HCT116 (cell line): ENCODE measurements around the gene DMBT1. TPM values are rescaled to one million over a fixed set of nuclear protein-coding genes. Genes with fewer than 3 reads are reported as not detected.

ENCODE experiments used
- ATAC-seq: fragments of 200-7000 bp; cut with Tn5 transposase; 2 replicates; pipeline ENCODE4 v1.9.1; 2020; ENCODE audit warnings: mild to moderate bottlenecking, moderate library complexity
- BruUV-seq: library from RNA; stranded (reverse); fragments of 400-500 nt; replicated peaks from 2 replicates; lab custom pipeline; 2021; lab: Mats Ljungman, UMichigan
- CTCF ChIA-PET: fragments of 300-600 bp; sonication (Branson Sonifier 250); formaldehyde crosslinking; loops from one replicate; lab custom pipeline; 2021; ENCODE audit warnings: antibody characterized with exemption; lab: Charles Lee
- POLR2A ChIA-PET: fragments of 300-600, 350-600 bp; sonication (Branson Sonifier 250); formaldehyde crosslinking; loops from one replicate; lab custom pipeline; 2021; ENCODE audit warnings: antibody characterized with exemption; lab: Charles Lee
- RAD21 ChIA-PET, 2 experiments: fragments of 300-600 bp; sonication (Branson Sonifier 250); formaldehyde crosslinking; loops; one replicate each; lab custom pipeline; 2023; ENCODE audit warnings: low total read pairs in 2 of 2; ENCODE audit not compliant: uncharacterized antibody in 2 of 2, unreplicated experiment in 2 of 2, low non-redundant PET in 1 of 2; lab: Charles Lee
- DNase-seq: peaks from one replicate; pipeline ENCODE4 v3.0.0-alpha.2; 2010; ENCODE audit warnings: low read depth, low spot score
- H2AFZ ChIP-seq: fragments of 200-600 bp; shearing (Covaris generic), sonication (generic); 2 replicates; pipeline ENCODE4 v1.6.1; 2017; ENCODE audit warnings: low read depth, mixed run types, mixed read lengths, antibody characterized with exemption, low read length; ENCODE audit not compliant: poor library complexity, severe bottlenecking
- H3K27ac ChIP-seq: 2 replicates; pipeline ENCODE4 v1.5.1; 2012; ENCODE audit warnings: low read depth, low read length
- H3K27me3 ChIP-seq: fragments of 200-600 bp; sonication (generic); 2 replicates; pipeline ENCODE4 v1.6.1; 2016; ENCODE audit warnings: mixed run types, low read length, mixed read lengths; ENCODE audit not compliant: insufficient read depth
- H3K36me3 ChIP-seq, 2 experiments: fragments of 200-500 bp in 1 of 2; fragments of 200-600 bp in 1 of 2; sonication (Bioruptor generic) in 1 of 2; sonication (generic) in 1 of 2; 2 replicates each; pipeline versions ENCODE4 v1.5.1 to v1.6.1; 2014 to 2016; ENCODE audit warnings: low read length in 2 of 2, inconsistent platforms in 1 of 2, mixed read lengths in 1 of 2, mixed run types in 1 of 2; ENCODE audit not compliant: insufficient read depth in 2 of 2, control insufficient read depth in 1 of 2
- H3K4me1 ChIP-seq, 2 experiments: fragments of 200-600 bp in 1 of 2; sonication (generic) in 1 of 2; 2 replicates each; pipeline versions ENCODE4 v1.5.1 to v1.6.1; 2012 to 2017; ENCODE audit warnings: low read length in 2 of 2, inconsistent platforms in 1 of 2, mild to moderate bottlenecking in 1 of 2, mixed read lengths in 1 of 2, mixed run types in 1 of 2, moderate library complexity in 1 of 2; ENCODE audit not compliant: insufficient read depth in 2 of 2, control insufficient read depth in 1 of 2
- H3K4me2 ChIP-seq: fragments of 200-600 bp; sonication (generic); 2 replicates; pipeline ENCODE4 v1.6.1; 2017; ENCODE audit warnings: mixed run types, low read length, mixed read lengths
- H3K4me3 ChIP-seq, 2 experiments: fragments of 200-600 bp in 1 of 2; sonication (generic) in 1 of 2; replicated peaks in 1 of 2; 2 replicates each; pipeline ENCODE4 v1.5.1; 2011 to 2016; ENCODE audit warnings: low read length in 2 of 2, control low read depth in 1 of 2, low read depth in 1 of 2, mild to moderate bottlenecking in 1 of 2, mixed read lengths in 1 of 2, mixed run types in 1 of 2
- H3K79me2 ChIP-seq: fragments of 200-600 bp; sonication (generic); 2 replicates; pipeline ENCODE4 v1.6.1; 2017; ENCODE audit warnings: mild to moderate bottlenecking, mixed run types, low read length, moderate library complexity, mixed read lengths; ENCODE audit not compliant: insufficient read depth
- H3K9ac ChIP-seq: fragments of 200-600 bp; sonication (generic); 2 replicates; pipeline ENCODE4 v1.6.1; 2016; ENCODE audit warnings: low read length, mixed read lengths
- H3K9me2 ChIP-seq: fragments of 200-600 bp; sonication (generic), shearing (Covaris generic); 2 replicates; pipeline ENCODE4 v1.6.1; 2017; ENCODE audit warnings: mixed run types, mild to moderate bottlenecking, moderate library complexity; ENCODE audit not compliant: insufficient read depth
- H3K9me3 ChIP-seq, 2 experiments: fragments of 200-500 bp in 1 of 2; fragments of 200-600 bp in 1 of 2; sonication (Bioruptor generic) in 1 of 2; sonication (generic) in 1 of 2; 2 replicates each; pipeline ENCODE4 v1.6.1; 2014 to 2017; ENCODE audit warnings: low read length in 2 of 2, mixed read lengths in 2 of 2, inconsistent platforms in 1 of 2, low read depth in 1 of 2, mild to moderate bottlenecking in 1 of 2, mixed run types in 1 of 2, moderate library complexity in 1 of 2; ENCODE audit not compliant: control insufficient read depth in 1 of 2, insufficient read depth in 1 of 2
- H4K20me1 ChIP-seq: fragments of 200-600 bp; sonication (generic), shearing (Covaris generic); 2 replicates; pipeline ENCODE4 v1.6.1; 2017; ENCODE audit warnings: mixed run types, mild to moderate bottlenecking, moderate library complexity; ENCODE audit not compliant: insufficient read depth
- CBX3 ChIP-seq: IDR thresholded peaks from 2 replicates; pipeline ENCODE4 v1.6.1; 2012; ENCODE audit warnings: low read depth
- CEBPB ChIP-seq: IDR thresholded peaks from 2 replicates; pipeline ENCODE4 v1.6.1; 2012; ENCODE audit warnings: low read depth
- EGR1 ChIP-seq: IDR thresholded peaks from 2 replicates; pipeline ENCODE4 v1.6.1; 2012; ENCODE audit warnings: low read depth
- ELF1 ChIP-seq: IDR thresholded peaks from 2 replicates; pipeline ENCODE4 v1.6.1; 2012; ENCODE audit warnings: low read depth, borderline replicate concordance
- EZH2 ChIP-seq: fragments of 200-600 bp; sonication (generic); IDR thresholded peaks from 2 replicates; pipeline ENCODE4 v1.6.1; 2017; ENCODE audit warnings: antibody characterized with exemption, mixed run types
- FOSL1 ChIP-seq: IDR thresholded peaks from 2 replicates; pipeline ENCODE4 v1.6.1; 2012; ENCODE audit warnings: low read depth
- MAX ChIP-seq: IDR thresholded peaks from 2 replicates; pipeline ENCODE4 v1.6.1; 2012
- POLR2AphosphoS5 ChIP-seq: IDR thresholded peaks from 2 replicates; pipeline ENCODE4 v1.6.1; 2011; ENCODE audit warnings: mild to moderate bottlenecking, low read depth, low read length, moderate library complexity
- RAD21 ChIP-seq: IDR thresholded peaks from 2 replicates; pipeline ENCODE4 v1.6.1; 2012; ENCODE audit warnings: low read depth, mild to moderate bottlenecking
- SIN3A ChIP-seq: IDR thresholded peaks from 2 replicates; pipeline ENCODE4 v1.6.1; 2012; ENCODE audit warnings: low read depth
- SP1 ChIP-seq: IDR thresholded peaks from 2 replicates; pipeline ENCODE4 v1.6.1; 2012; ENCODE audit warnings: low read depth
- SRF ChIP-seq: IDR thresholded peaks from 2 replicates; pipeline ENCODE4 v1.6.1; 2012; ENCODE audit warnings: low read depth
- TCF7L2 ChIP-seq: IDR thresholded peaks from 2 replicates; pipeline ENCODE4 v1.7.0; 2011; ENCODE audit warnings: borderline replicate concordance, inconsistent platforms; ENCODE audit not compliant: insufficient read depth, insufficient read length; ENCODE audit errors: extremely low read depth
- YY1 ChIP-seq: IDR thresholded peaks from 2 replicates; pipeline ENCODE4 v1.6.1; 2011; ENCODE audit warnings: low read length, low read depth, moderate library complexity, mild to moderate bottlenecking; ENCODE audit not compliant: insufficient replicate concordance; ENCODE audit errors: extremely low read depth
- ZBTB33 ChIP-seq: IDR thresholded peaks from 2 replicates; pipeline ENCODE4 v1.6.1; 2011; ENCODE audit warnings: mild to moderate bottlenecking, low read length, moderate library complexity; ENCODE audit not compliant: insufficient replicate concordance; ENCODE audit errors: extremely low read depth
- ZFX ChIP-seq: fragments of 450-650 bp; IDR thresholded peaks from 2 replicates; pipeline ENCODE4 v1.6.1; 2017
- ZNF274 ChIP-seq: fragments of 200-500 bp; sonication (Bioruptor generic); IDR thresholded peaks from 2 replicates; pipeline ENCODE4 v1.6.1; 2014; ENCODE audit warnings: mild to moderate bottlenecking, low read depth, low read length, inconsistent platforms
- intact Hi-C: fragments of 100-400 bp; cut with micrococcal nuclease; formaldehyde crosslinking; loops from 2 replicates; pipeline ENCODE4 v1.10.0; 2022
- total RNA-seq: library from RNA; stranded (reverse); gene quantifications from one replicate; pipeline ENCODE4 v1.2.1, GENCODE V29; 2021; ENCODE audit not compliant: unreplicated experiment
- TF ChIP-seq, protein P1 (sequence below): IDR thresholded peaks from 2 replicates; pipeline ENCODE4 v1.6.1; 2012
- TF ChIP-seq, protein P2 (sequence below), 3 experiments: fragments of 200-600 bp in 1 of 3; sonication (generic) in 1 of 3; IDR thresholded peaks in 2 of 3; conservative IDR thresholded peaks in 1 of 3; 2 replicates each; pipeline ENCODE4 v1.5.1; 2012 to 2017; ENCODE audit warnings: low read depth in 2 of 3, low read length in 2 of 3, antibody characterized with exemption in 1 of 3, borderline replicate concordance in 1 of 3, control low read depth in 1 of 3, mild to moderate bottlenecking in 1 of 3, mixed read lengths in 1 of 3, mixed run types in 1 of 3, moderate library complexity in 1 of 3; ENCODE audit not compliant: insufficient read depth in 1 of 3

The DMBT1 gene
- total RNA-seq, 1 experiment from 2014 or later, result 0.17 TPM

- RAD21 ChIA-PET, result no interaction called here
Measured at GRCh38 chr10:122647383-122647968, 86.9 kb downstream of the DMBT1 start.

More at GRCh38 chr10:122647383-122647968, 86.9 kb downstream of the DMBT1 start:
- ChIA-PET POLR2A (no interaction called here), CTCF (interaction anchor here (0.9 to 2.5 kb wide), 2 partner anchors 82 to 349 kb away, joined by 4 to 11 read pairs; no protein-coding TSS in a partner anchor)
- Histone ChIP-seq H3K27ac (no peak overlapping the region), H3K27me3 (peaks cover 51% of the 10 kb centered on the region), H3K9me3 (no peaks in the 10 kb centered on the region), H3K9ac (no peak overlapping the region), H3K4me3 (no peak overlapping the region), H3K4me1 (no peaks in the 10 kb centered on the region), H2AFZ (no peak overlapping the region), H3K9me2 (no peaks in the 10 kb centered on the region), H3K79me2 (no peaks in the 10 kb centered on the region), H4K20me1 (no peaks in the 10 kb centered on the region), H3K4me2 (no peak overlapping the region), H3K36me3 (no peaks in the 10 kb centered on the region)
- TF ChIP-seq MAX (no peak), ELF1 (no peak), EGR1 (no peak), CEBPB (no peak), ZBTB33 (no peak), RAD21 (no peak), SRF (no peak), FOSL1 (no peak), POLR2AphosphoS5 (no peak), ZNF274 (no peak), SP1 (no peak), ZFX (no peak), CBX3 (no peak), SIN3A (no peak), EZH2 (no peak), YY1 (no peak), TCF7L2 (no peak)
- TF ChIP-seq, protein P1, sequence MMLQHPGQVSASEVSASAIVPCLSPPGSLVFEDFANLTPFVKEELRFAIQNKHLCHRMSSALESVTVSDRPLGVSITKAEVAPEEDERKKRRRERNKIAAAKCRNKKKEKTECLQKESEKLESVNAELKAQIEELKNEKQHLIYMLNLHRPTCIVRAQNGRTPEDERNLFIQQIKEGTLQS, result no peak
- TF ChIP-seq, protein P2, sequence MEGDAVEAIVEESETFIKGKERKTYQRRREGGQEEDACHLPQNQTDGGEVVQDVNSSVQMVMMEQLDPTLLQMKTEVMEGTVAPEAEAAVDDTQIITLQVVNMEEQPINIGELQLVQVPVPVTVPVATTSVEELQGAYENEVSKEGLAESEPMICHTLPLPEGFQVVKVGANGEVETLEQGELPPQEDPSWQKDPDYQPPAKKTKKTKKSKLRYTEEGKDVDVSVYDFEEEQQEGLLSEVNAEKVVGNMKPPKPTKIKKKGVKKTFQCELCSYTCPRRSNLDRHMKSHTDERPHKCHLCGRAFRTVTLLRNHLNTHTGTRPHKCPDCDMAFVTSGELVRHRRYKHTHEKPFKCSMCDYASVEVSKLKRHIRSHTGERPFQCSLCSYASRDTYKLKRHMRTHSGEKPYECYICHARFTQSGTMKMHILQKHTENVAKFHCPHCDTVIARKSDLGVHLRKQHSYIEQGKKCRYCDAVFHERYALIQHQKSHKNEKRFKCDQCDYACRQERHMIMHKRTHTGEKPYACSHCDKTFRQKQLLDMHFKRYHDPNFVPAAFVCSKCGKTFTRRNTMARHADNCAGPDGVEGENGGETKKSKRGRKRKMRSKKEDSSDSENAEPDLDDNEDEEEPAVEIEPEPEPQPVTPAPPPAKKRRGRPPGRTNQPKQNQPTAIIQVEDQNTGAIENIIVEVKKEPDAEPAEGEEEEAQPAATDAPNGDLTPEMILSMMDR (IDR thresholded peaks at IDR 0.05 in 2 of 3, conservative IDR thresholded peaks at IDR 0.05 in 1 of 3; ENCODE audit: borderline replicate concordance in 1 of 3, insufficient read depth in 1 of 3, low read depth in 2 of 3, low read length in 2 of 3), result no peak
- intact Hi-C loops, result no loop called here
- no peak for ATAC-seq
- DNase-seq, result no peak
- BruUV-seq, result no TSS peak
